HG02763 (cell line): Measurements from ENCODE around the gene STARD3.
"Not testable (repeated sequence)": the region's sequence is repeated elsewhere in the genome, so short reads cannot be mapped to it uniquely, and the experiment has no call there.

Experiments used
- ATAC-seq: cut with Tn5 transposase; IDR thresholded peaks from one replicate; pipeline ENCODE4 v1.9.1; 2021; ENCODE audit warnings: mild to moderate bottlenecking, moderate library complexity; ENCODE audit not compliant: unreplicated experiment

The STARD3 gene

GRCh38 chr17:39687101-39687545 lies 50.2 kb downstream of the STARD3 start:
- ATAC-seq: no peak

GRCh38 chr17:39687546-39688474 lies 50.9 kb downstream of the STARD3 start, which contains the start of gene PGAP3:
PGAP3 (minus strand) TSS chr17:39688057; CDS start chr17:39688014, 43 bp downstream.
- ATAC-seq: peak; percentile 85

- no peak for ATAC-seq
These were observed 51.5 kb downstream of the STARD3 start for GRCh38 chr17:39688475-39688835.

GRCh38 chr17:39688945-39689344 lies 52.0 kb downstream of the STARD3 start:
- no peak for ATAC-seq

- no peak for ATAC-seq
These were observed 57.6 kb downstream of the STARD3 start for GRCh38 chr17:39694593-39694992.

GRCh38 chr17:39695089-39695474 lies 58.1 kb downstream of the STARD3 start:
- no peak for ATAC-seq

- ATAC-seq: no peak
These were observed 59.8 kb downstream of the STARD3 start for GRCh38 chr17:39696731-39697130.

- no peak for ATAC-seq
These were observed 61.0 kb downstream of the STARD3 start for GRCh38 chr17:39697961-39698360.

GRCh38 chr17:39699157-39699817 lies 62.3 kb downstream of the STARD3 start:
- not testable (repeated sequence) for ATAC-seq

- no peak for ATAC-seq
These were observed 62.8 kb downstream of the STARD3 start, which contains the start of gene ERBB2 for GRCh38 chr17:39699818-39700147. ERBB2 (plus strand) TSS chr17:39700064; CDS start chr17:39700239, 175 bp downstream.

- ATAC-seq: no peak
These were observed 63.4 kb downstream of the STARD3 start for GRCh38 chr17:39700148-39700987.

- no peak for ATAC-seq
These were observed 64.3 kb downstream of the STARD3 start for GRCh38 chr17:39701012-39701783.

- ATAC-seq: no peak
These were observed 65.0 kb downstream of the STARD3 start for GRCh38 chr17:39701784-39702422.

- peak; percentile 63 for ATAC-seq
These were observed 66.3 kb downstream of the STARD3 start for GRCh38 chr17:39702901-39703893.

- ATAC-seq: no peak
These were observed 67.0 kb downstream of the STARD3 start for GRCh38 chr17:39703913-39704312.

- ATAC-seq: no peak
These were observed 68.0 kb downstream of the STARD3 start for GRCh38 chr17:39704821-39705551.

- ATAC-seq: no peak
These were observed 68.9 kb downstream of the STARD3 start for GRCh38 chr17:39705786-39706348.

- ATAC-seq: no peak
These were observed 69.4 kb downstream of the STARD3 start for GRCh38 chr17:39706383-39706782.
